GM23338 (cell line): Measurements from ENCODE around the gene RSPH6A.

Experiments used
- CREB1 ChIP-seq: fragments of 250-450 bp; sonication (Bioruptor Pico); IDR thresholded peaks from 2 replicates; pipeline ENCODE4 v1.5.0; 2020; ENCODE audit warnings: low read depth, mild to moderate bottlenecking, moderate library complexity
- CTCF ChIP-seq, 2 experiments: fragments of 200-600 bp in 1 of 2; sonication (generic) in 1 of 2; conservative IDR thresholded peaks; 2 replicates each; pipeline versions ENCODE4 v1.5.1 to v1.6.1; 2016 to 2017; ENCODE audit warnings: antibody characterized with exemption in 2 of 2, low read depth in 2 of 2, mild to moderate bottlenecking in 2 of 2, moderate library complexity in 1 of 2
- EZH2 ChIP-seq: fragments of 200-600 bp; sonication (generic); IDR thresholded peaks from one replicate; pipeline ENCODE4 v1.8.0; 2017; ENCODE audit warnings: antibody characterized with exemption, mild to moderate bottlenecking, low read depth; ENCODE audit not compliant: unreplicated experiment
- EZH2phosphoT487 ChIP-seq: fragments of 200-600 bp; sonication (generic); IDR thresholded peaks from one replicate; pipeline ENCODE4 v1.8.1; 2018; ENCODE audit warnings: antibody characterized with exemption; ENCODE audit not compliant: unreplicated experiment
- JUNB ChIP-seq: IDR thresholded peaks from one replicate; pipeline ENCODE4 v1.6.1; 2016; ENCODE audit warnings: antibody characterized with exemption; ENCODE audit not compliant: unreplicated experiment
- POLR2AphosphoS5 ChIP-seq: IDR thresholded peaks from 2 replicates; pipeline ENCODE4 v1.6.1; 2016; ENCODE audit warnings: antibody characterized with exemption, low read depth
- ZNF114 ChIP-seq: fragments of 250-450 bp; sonication (Bioruptor Pico); IDR thresholded peaks from 2 replicates; pipeline ENCODE4 v1.5.0; 2020; ENCODE audit warnings: mild to moderate bottlenecking, moderate library complexity
- TF ChIP-seq, protein P1 (sequence below): IDR thresholded peaks from one replicate; pipeline ENCODE4 v1.6.1; 2018; ENCODE audit warnings: antibody characterized with exemption; ENCODE audit not compliant: unreplicated experiment

DNA sequence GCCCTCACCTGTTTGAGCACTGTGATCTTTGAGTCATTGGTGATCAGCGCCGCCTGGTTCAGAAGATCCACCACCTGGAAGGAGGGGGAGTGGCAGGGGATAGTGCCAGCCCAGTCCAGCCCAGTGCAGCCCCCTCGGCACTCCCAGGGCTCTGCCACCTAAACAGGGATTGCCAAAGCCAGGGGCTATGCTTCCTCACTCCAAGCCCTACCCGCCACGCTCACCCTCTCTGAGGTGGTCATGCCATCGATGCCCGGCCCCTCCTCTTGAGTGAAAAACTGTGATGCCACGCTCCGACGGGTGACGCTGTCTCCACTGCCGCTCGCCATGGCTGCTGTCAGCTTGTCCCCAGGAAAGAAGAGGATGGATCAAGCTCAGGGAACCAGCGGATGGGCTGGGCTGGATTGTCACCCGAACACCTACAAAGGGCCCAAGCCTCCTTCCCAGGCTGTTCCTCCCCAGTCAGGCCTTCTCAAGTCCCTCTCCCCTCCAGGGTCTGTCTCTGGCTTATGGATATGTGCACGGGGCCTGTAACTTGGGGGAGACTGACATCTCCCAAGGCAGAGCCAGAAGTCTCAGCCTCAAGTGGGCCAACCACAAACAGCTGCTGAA, 39.2 kb upstream of the RSPH6A start:
- no peak for TF ChIP-seq CTCF (conservative IDR thresholded peaks at IDR 0.05; ENCODE audit: low read depth in 2 of 2)
- no peak for TF ChIP-seq JUNB
- no peak for TF ChIP-seq EZH2phosphoT487
- TF ChIP-seq, protein P1, sequence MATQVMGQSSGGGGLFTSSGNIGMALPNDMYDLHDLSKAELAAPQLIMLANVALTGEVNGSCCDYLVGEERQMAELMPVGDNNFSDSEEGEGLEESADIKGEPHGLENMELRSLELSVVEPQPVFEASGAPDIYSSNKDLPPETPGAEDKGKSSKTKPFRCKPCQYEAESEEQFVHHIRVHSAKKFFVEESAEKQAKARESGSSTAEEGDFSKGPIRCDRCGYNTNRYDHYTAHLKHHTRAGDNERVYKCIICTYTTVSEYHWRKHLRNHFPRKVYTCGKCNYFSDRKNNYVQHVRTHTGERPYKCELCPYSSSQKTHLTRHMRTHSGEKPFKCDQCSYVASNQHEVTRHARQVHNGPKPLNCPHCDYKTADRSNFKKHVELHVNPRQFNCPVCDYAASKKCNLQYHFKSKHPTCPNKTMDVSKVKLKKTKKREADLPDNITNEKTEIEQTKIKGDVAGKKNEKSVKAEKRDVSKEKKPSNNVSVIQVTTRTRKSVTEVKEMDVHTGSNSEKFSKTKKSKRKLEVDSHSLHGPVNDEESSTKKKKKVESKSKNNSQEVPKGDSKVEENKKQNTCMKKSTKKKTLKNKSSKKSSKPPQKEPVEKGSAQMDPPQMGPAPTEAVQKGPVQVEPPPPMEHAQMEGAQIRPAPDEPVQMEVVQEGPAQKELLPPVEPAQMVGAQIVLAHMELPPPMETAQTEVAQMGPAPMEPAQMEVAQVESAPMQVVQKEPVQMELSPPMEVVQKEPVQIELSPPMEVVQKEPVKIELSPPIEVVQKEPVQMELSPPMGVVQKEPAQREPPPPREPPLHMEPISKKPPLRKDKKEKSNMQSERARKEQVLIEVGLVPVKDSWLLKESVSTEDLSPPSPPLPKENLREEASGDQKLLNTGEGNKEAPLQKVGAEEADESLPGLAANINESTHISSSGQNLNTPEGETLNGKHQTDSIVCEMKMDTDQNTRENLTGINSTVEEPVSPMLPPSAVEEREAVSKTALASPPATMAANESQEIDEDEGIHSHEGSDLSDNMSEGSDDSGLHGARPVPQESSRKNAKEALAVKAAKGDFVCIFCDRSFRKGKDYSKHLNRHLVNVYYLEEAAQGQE, result no peak
- no peak for TF ChIP-seq CREB1 (CRISPR knock-in tag)
- no peak for TF ChIP-seq EZH2
- no peak for TF ChIP-seq POLR2AphosphoS5
- no peak for TF ChIP-seq ZNF114
